DMS53 (cell line): Measurements from ENCODE around the gene MAN1A2.

Experiments
- DNase-seq: peaks from one replicate; lab custom pipeline; 2025; lab: John Stamatoyannopoulos, UW

Gene MAN1A2

DNA sequence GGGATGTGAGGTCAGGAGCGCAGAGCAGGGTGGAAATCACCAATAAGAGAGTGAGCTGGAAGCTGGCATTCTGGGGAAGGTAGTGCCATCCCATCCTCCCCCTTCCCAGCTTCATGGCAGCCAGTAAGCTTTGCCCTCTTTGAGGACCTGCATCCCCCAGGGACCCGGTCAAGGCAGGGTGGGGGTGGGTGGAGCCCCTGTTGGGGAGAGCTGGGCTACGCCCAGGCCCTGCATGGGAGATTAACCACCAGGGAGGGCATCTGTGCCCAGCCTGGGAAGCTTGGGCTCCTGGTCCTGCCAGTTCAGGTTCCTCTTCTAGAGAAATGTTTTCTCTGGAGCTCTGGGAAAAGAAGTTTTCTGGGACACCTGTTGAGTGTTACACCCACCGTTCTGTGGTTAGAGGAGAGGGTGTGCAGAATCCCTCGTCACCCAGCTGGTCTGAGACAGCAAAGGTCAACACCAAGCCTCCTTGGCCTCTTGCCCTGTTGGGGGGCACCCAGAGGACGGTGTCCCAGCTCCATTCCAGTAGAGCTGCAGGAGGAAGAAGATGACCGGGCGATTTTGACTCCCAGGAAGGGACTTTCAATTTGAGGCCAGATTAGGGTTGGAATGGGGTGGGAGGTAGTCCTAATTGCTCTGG is 208.5 kb downstream of the MAN1A2 start:
- no peak for DNase-seq

DNA sequence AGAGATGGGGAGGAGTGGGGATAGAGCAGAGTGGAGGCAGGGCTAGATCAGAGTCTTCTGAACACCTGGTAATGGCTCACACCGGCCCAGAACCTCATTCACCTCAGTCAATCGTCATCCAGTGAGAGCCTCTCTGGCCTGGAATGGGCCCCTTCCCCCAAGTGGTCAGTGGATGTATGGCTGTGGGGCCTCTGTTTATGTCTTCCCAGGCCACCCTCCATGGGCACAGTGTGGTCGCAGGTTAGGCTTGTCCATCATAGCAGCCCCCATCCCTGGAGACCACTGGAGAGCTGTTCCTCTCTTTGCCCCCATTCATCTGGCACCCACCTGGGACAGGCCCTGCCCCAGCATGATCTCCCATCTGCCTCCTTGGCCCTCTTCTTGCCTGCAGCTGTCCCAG is 209.0 kb downstream of the MAN1A2 start:
- DNase-seq: no peak

DNA sequence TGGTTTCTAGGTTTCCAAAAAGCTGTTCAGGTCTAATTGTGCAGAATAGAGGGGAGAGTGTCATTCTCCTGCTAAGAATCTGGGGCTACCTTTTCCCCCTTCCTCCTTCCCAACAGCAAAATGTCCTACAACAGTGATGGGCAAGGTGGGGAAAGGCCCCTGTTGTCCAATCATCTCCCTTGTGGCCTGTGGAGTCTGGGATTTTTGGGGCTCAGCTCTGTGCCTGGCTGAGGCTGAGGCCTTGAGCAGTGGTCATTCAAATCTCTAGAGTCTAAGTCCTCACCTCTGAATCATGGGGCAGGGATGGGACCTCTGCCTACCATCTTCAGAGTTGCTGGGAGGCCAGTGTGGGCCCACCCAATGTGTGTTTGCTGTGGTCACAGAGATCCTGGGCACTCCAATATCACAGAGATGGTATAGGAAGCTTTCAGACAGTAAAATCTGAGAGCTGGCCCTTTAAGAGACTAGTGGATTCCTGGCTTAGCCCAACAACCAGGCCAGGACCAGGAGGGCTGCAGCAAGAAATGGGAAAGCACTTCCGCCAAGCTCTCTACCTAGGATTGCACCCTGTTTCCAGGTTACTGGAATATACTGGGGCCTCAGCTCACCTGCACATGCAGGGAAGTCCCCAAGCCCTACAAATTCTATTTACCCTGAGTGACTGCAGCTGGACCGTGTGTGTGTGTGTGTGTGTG is 210.1 kb downstream of the MAN1A2 start:
- DNase-seq: peak; percentile 31

GRCh38 chr1:117578466-117578865 is 211.2 kb downstream of the MAN1A2 start:
- no peak for DNase-seq
